Left colon (tissue), 2 donors: ENCODE data around the gene SNX25. TPM values are rescaled to one million over a fixed set of nuclear protein-coding genes. Genes with fewer than 3 reads are reported as not detected.
"Not testable (repeated sequence)": the region's sequence is repeated elsewhere in the genome, so short reads cannot be mapped to it uniquely, and the experiment has no call there.

Experiments
- ATAC-seq: fragments of 200-7000 bp; cut with Tn5 transposase; one replicate; pipeline ENCODE4 v1.9.1; 2020; ENCODE audit warnings: mild to moderate bottlenecking, moderate library complexity
- DNase-seq, 2 donors: peaks; one replicate each; pipeline ENCODE4 v3.0.0-alpha.2; 2020
- intact Hi-C, 2 donors: fragments of 100-400 bp; cut with DNase I in 1 of 2; cut with micrococcal nuclease in 1 of 2; formaldehyde crosslinking; loops; one replicate each; pipeline versions ENCODE4 v1.11.2 to v1.14.0; 2022; cut with DNase I, micrococcal nuclease
- total RNA-seq, 2 donors: library from RNA; stranded (reverse); fragmentation: NEBNext Ultra II Directional; extraction: Animal tissue kit (Norgen Biotek cat#: 25700); gene quantifications; one replicate each; pipeline ENCODE4 v1.2.1, GENCODE V29; 2021
- donor health status: DM: no; HTN: no; CAD: no.
- donor health status: DM: yes; HTN: yes; CAD: no.

The SNX25 gene
- total RNA-seq, 2 donors from 2014 or later, result 10.6 to 24.2 TPM

DNA sequence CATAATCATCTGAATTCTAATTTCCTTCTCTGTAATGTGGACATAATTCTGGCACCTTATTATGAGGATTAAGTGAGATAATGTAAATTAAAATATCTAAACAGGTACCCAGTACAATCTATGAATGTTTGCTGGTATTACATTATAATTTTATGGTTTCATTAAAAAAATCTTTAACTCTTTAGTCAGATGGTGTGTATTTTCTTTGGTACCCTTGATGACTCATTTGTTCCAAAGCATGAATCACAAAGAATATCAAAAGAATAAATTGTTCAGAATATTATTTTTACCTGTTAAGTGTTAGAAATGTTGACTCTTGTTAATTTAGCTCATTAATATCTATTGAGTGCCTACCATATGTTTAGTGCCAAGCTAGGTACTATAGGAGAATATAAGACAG is 74.3 kb downstream of the SNX25 start:
- intact Hi-C loops, result loop anchor here in 1 of 2 donors (10.0 kb wide), 1 partner anchor 59 kb away; no protein-coding TSS in a partner anchor
- no peak for ATAC-seq
- no peak for DNase-seq

DNA sequence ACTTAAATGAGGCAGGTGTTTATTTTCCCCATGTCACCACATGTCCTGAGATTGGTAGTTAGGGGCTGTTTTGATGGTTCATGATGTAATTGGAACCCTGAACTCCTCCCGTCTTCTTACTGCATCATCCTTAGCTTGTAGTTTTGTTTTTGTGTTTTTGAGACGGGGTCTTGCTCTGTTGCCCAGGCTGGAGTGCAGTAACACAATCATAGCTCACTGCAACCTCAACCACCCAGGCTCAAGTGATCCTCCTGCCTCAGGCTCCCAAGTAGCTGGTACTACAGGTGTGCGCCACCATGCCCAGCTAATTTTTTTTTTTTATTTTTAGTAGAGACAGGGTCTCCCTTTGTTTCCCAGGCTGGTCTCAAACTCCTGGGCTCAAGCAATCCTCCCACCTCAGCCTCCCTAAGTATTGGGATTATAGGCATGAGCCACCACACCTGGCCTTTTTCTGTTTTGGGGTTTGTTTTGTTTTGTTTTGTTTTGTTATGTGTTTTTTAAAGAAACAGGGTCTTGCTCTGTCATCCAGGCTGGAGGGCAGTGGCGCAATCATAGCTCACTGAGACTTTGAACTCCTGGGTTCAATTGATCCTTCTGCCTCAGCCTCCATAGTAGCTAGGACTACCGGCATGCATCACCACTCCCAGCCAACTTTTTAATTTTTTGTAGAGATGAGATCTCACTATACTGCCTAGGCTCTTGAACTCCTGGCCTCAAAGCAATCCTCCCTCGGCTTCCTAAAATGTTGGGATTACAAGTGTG is 76.4 kb downstream of the SNX25 start:
- intact Hi-C loops, result loop anchor here in 1 of 2 donors (10.0 kb wide), 1 partner anchor 61 kb away; no protein-coding TSS in a partner anchor
- DNase-seq, result no peak
- no peak for ATAC-seq

DNA sequence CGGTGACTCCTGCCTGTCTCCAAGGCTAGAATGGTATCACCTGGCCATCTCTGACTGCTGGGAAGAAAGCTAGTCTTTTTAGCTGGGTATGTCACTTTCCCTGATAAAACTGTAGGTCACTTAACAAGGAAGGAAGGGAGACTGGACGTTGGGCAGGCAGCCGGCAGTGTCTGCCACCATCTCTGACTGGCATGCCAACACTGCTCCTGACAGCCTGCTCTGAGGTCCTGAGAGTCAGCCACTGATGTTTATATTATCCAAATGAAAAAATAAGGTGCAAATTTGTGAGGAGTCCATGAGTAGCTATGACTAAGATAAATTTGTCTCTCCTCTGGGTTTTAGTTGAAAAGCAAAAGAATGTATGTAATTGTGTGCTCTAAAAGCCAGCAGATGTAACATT is 77.2 kb downstream of the SNX25 start:
- intact Hi-C loops, result loop anchor here in 1 of 2 donors (10.0 kb wide), 1 partner anchor 62 kb away; no protein-coding TSS in a partner anchor
- ATAC-seq, result no peak
- DNase-seq, result no peak

DNA sequence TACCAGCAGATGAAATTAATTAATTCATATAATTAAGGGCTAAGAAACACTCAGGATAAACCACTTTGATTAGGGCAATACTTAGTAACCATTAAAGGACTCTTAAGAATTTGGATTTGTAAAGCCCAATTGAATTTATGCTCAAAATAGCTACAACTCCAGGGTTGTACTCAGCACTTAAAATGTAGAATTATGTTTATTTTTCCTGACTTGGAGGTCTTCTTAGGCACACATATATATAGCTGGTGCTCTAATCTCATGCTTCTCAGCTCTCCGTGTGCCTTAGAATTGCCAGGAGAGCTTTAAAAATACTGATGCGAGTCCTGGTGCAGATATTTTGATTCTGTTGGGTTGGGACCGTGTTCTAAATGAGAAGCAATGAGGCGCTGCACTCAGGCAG is 77.6 kb downstream of the SNX25 start:
- intact Hi-C loops, result loop anchor here in 1 of 2 donors (10.0 kb wide), 1 partner anchor 62 kb away; no protein-coding TSS in a partner anchor
- DNase-seq (no peak), ATAC-seq (no peak)

- DNase-seq (no peak), ATAC-seq (no peak)
- intact Hi-C loops, result no loop called here
Observed at GRCh38 chr4:185290018-185290607, 80.7 kb downstream of the SNX25 start.

- intact Hi-C loops, result no loop called here
- no peak for DNase-seq
- no peak for ATAC-seq
Observed at GRCh38 chr4:185290656-185291055, 81.3 kb downstream of the SNX25 start.

DNA sequence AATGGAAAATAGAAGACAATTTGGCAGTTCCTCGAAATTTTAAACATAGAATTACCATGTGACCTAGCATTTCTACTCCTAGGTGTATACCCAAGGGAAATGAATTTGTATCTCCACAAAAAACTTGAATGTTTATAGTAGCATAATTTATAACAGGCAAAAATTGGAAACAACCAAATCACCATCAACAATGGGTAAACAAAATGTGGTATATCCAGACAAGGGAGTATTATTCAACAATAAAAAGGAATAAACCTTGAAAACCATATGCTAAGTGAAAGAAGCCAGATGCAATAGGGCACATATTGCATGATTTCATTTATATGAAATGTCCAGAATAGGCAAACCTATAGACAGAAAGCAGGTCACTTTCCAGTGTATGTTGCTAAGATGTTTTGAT is 83.8 kb downstream of the SNX25 start:
- ATAC-seq, result no peak
- no peak for DNase-seq
- intact Hi-C loops, result no loop called here

GRCh38 chr4:185296665-185297460 is 87.5 kb downstream of the SNX25 start:
- intact Hi-C loops, result no loop called here
- ATAC-seq, result no peak
- DNase-seq, result no peak

- no peak for DNase-seq
- intact Hi-C loops, result no loop called here
- ATAC-seq, result no peak
Observed at GRCh38 chr4:185298728-185299430, 89.5 kb downstream of the SNX25 start.

GRCh38 chr4:185304541-185304940 is 95.1 kb downstream of the SNX25 start:
- intact Hi-C loops, result no loop called here
- DNase-seq (no peak), ATAC-seq (no peak)

DNA sequence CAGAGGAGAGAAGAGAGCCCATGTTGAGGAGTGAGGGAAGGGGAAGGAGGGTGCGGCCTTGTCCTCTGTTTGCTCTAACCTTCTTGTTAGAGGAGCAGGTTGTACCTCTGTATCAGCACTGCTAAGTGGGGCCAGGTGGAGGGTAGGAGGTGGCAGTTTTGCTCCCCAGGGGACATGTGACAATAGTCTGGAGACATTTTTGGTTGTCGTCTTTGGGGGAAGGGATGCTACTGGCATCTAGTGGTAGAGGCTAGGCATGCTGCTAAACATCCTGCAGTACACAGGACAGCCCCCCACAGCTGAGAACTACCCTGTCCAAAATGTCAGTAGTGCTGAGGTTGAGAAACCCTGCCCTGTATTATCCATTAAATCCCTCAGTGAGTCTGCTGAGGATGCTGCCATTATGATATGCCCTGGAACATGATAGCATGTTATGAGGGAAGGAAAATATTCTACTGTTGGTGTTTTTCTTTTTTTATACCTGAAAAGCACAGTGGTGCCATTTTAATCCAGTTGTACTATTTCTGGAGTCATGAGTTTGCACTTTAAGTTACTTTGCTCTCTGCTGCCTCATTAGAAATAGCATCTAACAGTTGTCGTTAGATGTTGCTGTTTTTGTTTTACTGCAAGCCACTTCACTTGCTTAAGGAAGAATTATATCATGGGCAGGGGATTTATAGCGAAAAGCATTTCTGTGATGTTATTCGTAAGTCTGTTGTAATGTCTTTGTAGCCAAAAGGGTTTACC is 95.7 kb downstream of the SNX25 start:
- intact Hi-C loops, result no loop called here
- peak; percentile 10 for ATAC-seq
- no peak for DNase-seq

- DNase-seq (no peak), ATAC-seq (no peak)
- intact Hi-C loops, result no loop called here
Observed at GRCh38 chr4:185305979-185306442, 96.6 kb downstream of the SNX25 start.

DNA sequence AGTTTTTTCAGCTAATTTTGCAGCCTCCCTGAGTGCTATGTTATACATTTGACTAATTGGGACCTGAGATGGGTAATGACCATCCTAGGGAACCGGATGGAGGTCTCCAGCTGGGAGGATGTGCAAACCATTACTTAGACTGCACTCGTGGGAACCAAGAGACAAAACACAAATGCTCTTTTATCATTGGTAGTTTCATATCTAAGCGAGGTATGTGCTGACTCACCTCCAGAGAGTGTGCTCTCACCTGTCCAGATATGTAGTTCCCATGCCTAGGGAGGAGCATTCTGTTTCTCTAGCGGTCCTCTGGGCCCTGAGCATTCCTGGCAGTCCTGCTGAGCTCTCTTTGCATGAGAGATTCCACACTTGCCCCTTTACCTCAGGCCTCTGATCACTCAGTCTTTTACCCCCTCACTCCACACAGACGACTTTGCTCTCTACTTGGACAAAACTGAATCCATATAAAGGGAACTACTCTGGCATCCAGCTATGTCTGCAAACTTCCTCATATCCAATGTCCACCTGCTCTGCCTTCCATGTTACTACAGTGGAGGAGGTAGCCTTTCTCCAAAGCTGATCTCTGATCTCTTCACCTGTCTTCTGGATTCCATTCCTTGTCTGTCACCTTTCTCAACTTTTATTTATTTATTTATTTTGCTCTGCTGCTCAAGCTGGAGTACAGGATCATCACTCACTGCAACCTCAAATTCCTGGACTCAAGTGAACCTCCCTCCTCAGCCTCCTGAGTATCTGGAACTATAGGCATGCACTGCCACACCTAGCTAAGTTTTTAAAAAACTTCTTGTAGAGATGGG is 97.9 kb downstream of the SNX25 start:
- intact Hi-C loops, result no loop called here
- ATAC-seq, result no peak
- DNase-seq, result no peak

- DNase-seq, result no peak
- ATAC-seq, result no peak
- intact Hi-C loops, result no loop called here
Observed at GRCh38 chr4:185309770-185310169, 100.4 kb downstream of the SNX25 start.

DNA sequence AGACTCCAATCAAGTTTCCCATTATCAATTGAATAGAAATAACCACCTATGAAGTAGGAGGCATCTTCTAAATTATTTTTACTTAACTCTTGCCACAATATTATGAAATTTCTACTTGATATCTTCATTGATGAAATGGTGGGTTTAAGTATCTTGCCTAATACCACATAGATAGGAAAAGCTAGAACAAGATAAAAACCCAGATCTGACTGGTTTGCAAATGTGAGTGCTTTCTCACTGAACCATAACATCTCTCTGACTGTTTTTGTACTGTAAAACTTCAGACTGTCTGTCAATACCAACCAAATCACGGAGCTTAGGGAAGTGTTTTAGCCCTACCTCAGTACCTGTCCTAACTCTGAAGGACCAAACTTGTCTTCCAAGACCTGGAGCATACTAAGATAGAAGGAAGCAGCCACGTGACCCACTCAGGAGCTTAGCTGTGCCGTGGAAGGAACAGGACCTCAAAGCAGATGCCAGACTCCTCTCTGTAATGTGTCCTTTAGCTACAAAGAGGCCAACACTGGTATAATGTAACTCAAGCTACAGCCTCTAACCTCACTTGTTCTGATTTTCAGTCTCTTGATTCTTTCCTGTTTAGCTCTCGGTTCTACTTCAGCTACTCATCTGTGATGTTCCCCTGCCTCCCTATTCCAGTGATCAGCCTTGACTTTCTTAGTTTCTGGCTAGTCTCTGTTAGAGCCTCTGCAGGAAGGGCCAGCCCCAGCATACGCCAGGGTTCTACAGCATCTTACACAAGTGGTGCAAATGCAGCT is 101.9 kb downstream of the SNX25 start:
- intact Hi-C loops, result no loop called here
- ATAC-seq (no peak), DNase-seq (no peak)

DNA sequence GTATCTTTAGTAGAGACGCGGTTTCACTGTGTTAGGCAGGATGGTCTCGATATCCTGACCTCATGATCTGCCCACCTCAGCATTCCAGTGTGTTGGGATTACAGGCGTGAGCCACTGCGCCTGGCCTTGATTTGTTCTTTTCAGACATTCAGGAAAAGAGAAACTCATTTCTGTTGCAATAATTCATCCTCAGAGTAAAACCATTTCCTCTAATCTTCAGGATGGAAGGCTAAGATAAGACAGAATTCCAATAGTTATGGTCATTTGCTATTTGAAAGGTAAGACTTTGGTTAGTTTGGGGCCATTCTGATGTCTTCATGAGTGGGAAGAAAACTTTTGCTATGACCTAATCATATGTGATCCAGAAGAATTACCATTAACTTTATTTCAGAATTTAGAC is 103.3 kb downstream of the SNX25 start:
- intact Hi-C loops, result no loop called here
- no peak for DNase-seq
- no peak for ATAC-seq

- ATAC-seq, DNase-seq, intact Hi-C loops: not testable (repeated sequence)
Observed at GRCh38 chr4:185317462-185317861, 108.1 kb downstream of the SNX25 start.
